GM12892 (cell line): ENCODE results near the gene NSMF.

ENCODE experiments used
- DNase-seq: peaks from one replicate; pipeline ENCODE4 v3.0.0; 2011; ENCODE audit not compliant: insufficient read length
- FAIRE-seq: peaks from 2 replicates; lab custom pipeline; 2011; peaks lifted over from hg19 to GRCh38; lab: Jason Lieb, UNC
- POLR2A ChIP-seq: IDR thresholded peaks from 2 replicates; pipeline ENCODE4 v1.6.1; 2011; ENCODE audit warnings: low read depth, low read length, control low read depth
- POLR2AphosphoS5 ChIP-seq: IDR thresholded peaks from 2 replicates; pipeline ENCODE4 v1.6.1; 2011; ENCODE audit warnings: low read depth, low read length, control low read depth
- TAF1 ChIP-seq: IDR thresholded peaks from 2 replicates; pipeline ENCODE4 v1.6.1; 2011; ENCODE audit warnings: low read depth, mild to moderate bottlenecking, control low read depth, low read length, borderline replicate concordance

Gene NSMF

DNA sequence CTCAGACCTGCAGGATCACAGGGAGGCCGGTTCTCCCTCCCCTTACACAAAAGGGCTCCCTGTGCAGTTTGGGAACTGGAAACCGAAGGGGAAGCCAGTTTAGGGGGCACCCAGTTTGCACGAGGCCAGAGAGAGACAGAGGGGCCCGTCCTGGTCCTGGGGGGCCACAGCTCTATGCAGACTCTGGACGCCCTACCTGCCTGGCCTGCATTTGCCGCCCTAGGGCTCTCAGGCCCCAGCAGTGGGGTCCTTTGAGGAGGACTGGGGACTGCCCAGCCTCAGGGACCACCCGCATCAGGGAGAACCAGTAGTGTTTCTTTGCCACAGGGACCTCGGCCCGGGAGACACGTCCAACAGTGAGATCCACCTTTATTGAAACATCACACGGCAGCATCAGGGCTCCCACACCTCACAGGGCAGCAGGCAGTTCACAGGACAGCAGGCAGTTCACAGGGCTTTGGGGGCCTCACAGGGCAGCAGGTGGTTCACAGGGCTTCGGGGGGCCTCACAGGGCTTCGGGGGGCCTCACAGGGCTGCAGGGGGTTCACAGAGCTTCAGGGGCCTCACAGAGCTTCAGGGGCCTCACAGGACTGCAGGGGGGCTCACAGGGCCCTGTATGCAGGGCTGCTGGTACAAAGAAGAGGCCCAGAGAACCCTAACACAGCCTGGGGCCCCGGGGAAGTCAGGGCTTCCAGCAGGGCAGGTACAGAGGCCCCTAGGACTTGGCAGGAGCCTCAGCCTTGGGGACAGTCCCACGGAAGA, 648 bp upstream of the NSMF start:
- FAIRE-seq (no peak), DNase-seq (no peak)
- TF ChIP-seq POLR2AphosphoS5 (no peak), TAF1 (no peak), POLR2A (no peak)

DNA sequence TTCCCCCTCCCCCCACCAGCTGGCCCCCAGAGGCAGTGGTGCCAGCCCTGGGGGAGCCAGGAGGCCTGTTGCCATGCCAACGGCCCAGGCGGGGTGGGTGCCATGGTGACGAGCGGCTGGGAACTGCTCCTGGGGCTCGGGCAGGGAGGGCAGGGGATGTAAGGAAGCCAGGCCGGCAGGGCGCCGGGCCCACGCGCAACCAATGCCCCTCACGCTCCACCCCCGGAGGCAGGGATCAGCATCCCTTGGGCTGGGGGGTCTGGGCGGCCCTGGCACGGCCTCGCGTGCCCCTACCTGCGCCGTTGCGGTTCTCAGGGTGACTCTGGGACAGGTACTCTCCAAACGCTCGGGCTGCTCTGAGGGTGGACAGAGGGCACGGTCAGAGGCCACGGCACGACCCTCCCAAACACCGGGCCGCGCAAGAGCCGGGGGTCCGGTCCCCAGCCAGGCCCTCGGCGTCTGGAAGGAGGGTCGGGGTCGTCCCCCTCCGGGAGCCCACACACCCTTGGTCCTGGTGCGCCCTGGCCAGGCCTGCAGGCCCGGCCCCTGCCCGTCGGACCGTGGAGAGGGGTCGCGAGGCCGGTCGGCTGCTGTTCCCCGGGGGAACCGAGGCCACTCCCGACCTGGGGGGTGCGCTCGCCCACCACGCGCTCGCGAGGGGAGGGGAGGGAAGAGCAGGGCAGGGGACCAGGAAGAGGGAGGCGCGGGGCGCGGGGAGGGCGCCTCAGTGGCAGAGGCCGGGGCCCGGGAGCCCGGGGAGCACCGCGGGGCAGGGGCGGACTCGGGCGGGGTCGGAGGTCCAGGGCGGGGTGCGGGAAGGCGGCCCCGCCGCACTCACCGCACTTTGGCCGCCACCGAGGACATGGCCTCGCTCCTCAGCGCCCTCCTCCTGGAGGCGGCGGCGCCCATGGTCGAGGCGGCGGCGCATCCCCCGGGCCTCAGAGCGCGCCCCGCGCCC, 661 bp downstream of the NSMF start:
- DNase-seq (no peak), FAIRE-seq (no peak)
- TF ChIP-seq POLR2A (no peak), POLR2AphosphoS5 (no peak), TAF1 (no peak)

DNA sequence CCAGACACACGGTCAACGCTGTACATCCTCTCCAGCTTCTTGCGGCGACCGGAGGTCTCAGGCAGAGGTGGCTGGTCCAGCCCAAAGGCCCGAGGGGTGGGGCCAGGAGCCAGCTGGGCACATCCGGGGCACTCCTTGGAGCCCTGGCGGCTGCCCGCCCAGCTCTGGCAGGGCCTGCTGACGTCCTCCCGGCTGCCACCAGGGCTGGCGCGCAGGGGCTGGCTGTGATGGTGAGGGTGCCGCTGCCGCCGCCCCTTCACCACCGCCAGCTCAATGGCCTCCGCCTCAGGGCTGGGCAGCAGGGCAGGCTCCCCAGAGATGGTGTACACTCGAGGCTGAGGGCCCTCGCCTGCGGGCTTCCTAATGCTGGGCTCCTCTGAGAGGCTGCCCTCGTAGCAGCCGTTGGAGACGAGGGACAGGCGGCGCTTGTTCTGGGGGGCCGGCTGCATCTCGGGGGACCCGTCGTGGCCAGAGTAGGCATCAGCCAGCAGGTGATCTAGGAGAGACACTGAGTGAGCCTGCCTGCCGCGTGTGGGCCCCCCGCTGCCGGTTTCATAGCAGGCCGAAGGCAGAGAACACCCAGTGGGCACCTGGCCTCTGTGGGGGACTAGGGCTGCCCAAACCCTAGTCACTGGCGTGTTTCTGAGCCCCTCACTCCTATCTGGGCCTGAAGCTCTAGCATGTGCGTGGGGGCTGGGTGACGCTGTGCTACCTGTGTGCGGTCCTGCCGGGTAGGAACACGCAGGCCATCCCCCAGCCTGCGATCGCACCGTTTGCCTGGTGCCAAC, 1.5 kb downstream of the NSMF start:
- no peak for TF ChIP-seq TAF1
- TF ChIP-seq POLR2AphosphoS5, result no peak
- no peak for TF ChIP-seq POLR2A
- no peak for FAIRE-seq
- DNase-seq, result no peak

DNA sequence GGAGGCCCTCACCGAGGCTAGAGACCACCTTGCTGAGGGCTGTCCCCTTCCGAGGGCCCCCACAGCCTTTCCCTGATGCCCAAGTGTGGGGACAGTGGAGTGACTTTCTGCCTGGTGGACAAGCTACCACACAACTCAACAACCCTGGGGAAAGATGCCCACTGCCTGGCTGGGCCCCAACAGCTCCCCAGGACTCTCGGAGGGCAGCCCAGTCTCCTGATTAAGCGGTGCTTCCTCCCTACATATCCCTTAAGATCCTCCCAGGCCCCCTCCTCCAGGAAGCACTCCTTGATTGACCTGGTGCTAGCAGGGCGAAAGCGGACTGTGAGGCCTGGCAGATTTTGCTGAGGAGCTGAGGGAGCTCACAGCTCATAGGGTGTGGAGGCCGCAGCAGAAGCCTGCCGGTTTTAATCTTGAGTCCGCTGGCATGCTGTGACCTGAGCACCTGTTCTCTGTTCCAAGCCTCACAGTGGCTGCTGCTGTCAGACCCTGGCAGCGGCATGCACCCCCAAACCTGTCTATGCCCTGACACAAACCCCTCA, 2.2 kb downstream of the NSMF start:
- no peak for DNase-seq
- no peak for TF ChIP-seq POLR2AphosphoS5
- FAIRE-seq, result no peak

DNA sequence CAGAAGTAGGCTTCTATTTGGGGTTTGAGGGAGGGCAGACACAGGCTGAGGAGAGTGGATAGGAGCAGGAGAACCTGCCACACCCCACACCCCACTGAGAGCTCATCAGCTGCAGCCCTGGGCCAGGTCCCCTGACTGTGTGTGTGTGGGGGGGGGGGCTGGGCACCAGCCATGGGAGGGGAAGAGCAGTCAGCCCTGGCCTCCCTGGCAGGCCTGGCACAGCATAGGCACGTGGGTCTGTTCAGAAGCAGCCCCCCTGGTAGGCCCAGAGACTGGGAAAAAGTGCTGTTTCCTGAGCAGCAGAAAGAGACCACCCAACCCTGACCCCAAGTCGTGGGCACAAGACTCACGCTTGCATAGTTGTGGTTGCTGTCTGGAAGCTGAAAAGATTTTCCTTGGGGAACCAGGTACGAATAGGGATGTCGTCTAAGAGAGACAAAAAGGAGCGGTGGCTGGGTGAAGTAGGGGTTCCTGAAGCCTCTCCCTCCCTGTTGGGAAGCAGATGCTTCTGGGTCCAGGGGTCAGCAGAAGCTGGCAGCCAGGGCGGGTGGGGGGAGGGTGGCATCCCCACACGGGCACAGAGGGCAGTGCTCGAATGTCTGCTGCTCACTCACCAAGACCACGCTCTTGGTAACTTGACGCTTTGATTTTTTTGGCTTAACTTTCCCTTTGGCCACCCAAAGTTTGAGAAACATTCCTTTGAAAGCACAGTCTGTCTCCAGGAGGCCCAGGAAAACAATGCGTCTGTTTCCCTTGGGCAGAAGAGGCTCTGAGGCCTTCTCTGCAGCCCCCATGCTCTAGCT, 2.9 kb downstream of the NSMF start:
- TF ChIP-seq TAF1, result no peak
- TF ChIP-seq POLR2AphosphoS5, result no peak
- FAIRE-seq, result no peak
- no peak for DNase-seq

DNA sequence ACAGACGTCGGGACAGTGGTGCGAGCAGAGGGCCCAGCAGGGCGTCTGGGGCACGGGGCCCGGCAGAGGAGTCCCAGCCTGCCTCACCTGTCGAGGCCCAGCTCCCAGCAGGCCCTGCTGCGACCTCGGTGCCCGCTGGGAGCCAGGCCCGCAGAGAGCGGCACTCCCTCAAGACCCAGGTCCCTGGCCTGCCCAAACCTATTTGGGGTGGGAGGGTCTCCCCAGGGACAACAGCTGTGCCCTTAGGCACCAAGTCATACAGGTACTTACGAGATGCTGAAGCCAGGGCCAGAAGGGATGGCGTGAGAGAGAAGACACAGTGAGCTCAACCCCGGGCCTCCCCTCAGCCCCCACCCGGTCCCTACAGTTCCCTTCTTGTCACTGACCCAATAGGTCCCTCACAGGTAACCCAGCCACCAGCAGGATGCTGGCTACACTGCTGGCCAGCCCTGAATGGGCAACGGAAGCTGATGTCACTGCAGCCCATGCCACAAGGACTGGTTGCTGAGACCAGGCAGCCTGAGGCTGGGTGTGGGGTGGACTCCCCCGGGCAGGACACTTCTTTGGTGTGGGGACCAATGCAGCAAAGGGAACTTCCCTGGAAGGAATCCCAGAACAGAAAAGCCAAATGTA, 3.7 kb downstream of the NSMF start:
- no peak for TF ChIP-seq TAF1
- no peak for TF ChIP-seq POLR2A
- TF ChIP-seq POLR2AphosphoS5, result no peak
- DNase-seq, result no peak
- FAIRE-seq, result no peak

DNA sequence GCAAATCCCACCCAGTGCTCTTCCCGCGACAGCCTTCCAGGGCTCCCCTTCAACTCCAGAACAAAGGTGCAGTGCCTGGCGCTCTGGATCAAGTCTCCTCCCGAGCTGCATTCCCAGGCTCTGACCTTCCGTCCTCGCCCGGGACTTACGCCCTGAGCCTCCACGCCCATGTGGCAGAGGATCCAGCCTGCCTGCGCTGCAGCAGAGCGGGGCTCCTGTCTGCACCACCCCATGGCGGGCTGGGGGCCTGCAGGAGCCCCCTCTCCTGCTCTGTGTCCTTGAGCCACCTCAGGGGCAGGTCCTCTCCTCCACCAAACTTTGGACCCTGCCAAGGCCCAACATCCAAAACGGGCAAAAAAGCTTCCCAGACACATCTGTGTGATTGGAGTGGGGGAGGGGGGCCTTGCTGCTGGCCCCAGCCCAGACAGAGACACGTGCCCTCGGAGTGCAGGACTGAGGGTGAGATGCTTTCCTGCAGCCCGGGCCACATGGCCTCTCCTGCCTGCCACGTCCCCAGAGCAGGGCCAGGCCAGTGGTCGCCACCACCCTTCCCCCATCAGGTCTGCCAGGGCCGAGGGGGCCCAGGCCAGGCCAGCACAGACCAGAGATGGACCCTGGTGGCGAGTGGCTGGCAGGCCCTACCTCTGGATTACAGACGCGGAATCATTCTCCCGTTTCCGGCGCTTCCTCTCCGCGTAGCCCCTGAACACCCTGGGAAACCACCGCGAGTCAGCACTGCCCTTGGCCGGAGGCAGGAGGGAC, 4.4 kb downstream of the NSMF start:
- no peak for FAIRE-seq
- no peak for DNase-seq
- no peak for TF ChIP-seq POLR2A
- TF ChIP-seq POLR2AphosphoS5, result no peak
- TF ChIP-seq TAF1, result no peak

DNA sequence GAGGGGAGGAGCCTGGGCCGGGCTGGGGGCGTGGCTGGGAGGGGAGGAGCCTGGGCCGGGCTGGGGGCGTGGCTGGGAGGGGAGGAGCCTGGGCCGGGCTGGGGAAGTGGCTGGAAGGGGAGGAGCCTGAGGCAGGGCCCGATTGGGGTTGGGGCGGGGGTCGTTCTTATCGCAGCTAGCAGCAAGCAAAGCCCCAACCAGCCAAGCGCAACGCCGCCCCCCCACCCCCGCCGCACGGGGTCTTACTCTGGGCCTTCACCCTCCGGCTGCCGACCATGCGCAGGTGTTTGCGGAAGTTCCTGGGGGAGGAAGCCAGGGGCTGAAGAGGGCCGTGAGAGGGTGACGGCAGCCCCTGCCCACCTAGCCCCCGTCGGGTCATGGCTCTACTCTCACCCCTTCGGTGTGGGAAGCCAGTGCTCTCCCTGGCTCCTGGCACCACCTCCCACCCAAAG, 5.0 kb downstream of the NSMF start:
- FAIRE-seq, result peak; percentile 42
- TF ChIP-seq POLR2AphosphoS5, result 0 out of 2 replicates have a peak, but pooled peaks have one; percentile 21
- no peak for TF ChIP-seq TAF1
- DNase-seq, result peak; percentile 70

DNA sequence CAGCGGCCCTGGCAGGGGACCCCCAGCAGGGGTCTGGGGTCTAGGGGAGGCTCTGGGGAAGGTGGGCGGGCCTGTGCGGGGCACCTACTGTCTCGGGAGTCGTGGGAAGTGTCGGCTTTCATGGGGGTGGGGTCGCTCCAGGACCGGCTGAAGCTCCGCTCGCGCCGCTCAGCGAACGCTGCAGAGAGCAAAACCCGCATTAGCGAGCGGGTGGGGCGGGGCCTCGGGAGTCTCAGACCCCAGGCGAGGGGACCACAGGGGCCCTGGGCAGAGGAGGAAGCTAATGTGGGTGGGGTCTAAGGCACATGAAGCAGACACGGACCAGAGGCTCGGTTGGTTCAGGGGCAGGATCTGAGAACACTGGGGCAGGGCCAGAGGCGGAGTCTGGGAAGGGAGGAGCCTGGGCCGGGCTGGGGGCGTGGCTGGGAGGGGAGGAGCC, 5.5 kb downstream of the NSMF start:
- peak; percentile 85 for DNase-seq
- FAIRE-seq, result no peak

More for the DNA sequence above, 5.5 kb downstream of the NSMF start:
- TF ChIP-seq TAF1, result no peak
- peak; percentile 16; the same call in 1 of the 2 replicates for TF ChIP-seq POLR2A
